Neural crest cell (in vitro differentiated cells): ENCODE measurements around the gene PDGFA. TPM values are rescaled to one million over a fixed set of nuclear protein-coding genes. Genes with fewer than 3 reads are reported as not detected.

ENCODE experiments used
- DNase-seq: peaks from one replicate; pipeline ENCODE4 v3.0.0; 2021; ENCODE audit warnings: low read depth, mixed read lengths, low spot score
- H3K27ac Mint-ChIP-seq: one replicate; pipeline ENCODE4 v1.8.0; 2021; ENCODE audit warnings: mild to moderate bottlenecking, mixed read lengths; ENCODE audit not compliant: unreplicated experiment
- H3K27me3 Mint-ChIP-seq: 2 replicates; pipeline ENCODE4 v1.8.0; 2021; ENCODE audit warnings: low read depth, mild to moderate bottlenecking, mixed read lengths
- H3K36me3 Mint-ChIP-seq: 2 replicates; pipeline ENCODE4 v1.8.0; 2021; ENCODE audit warnings: low read depth, mild to moderate bottlenecking, mixed read lengths
- H3K4me1 Mint-ChIP-seq: 2 replicates; pipeline ENCODE4 v1.8.0; 2021; ENCODE audit warnings: mixed read lengths
- H3K4me3 Mint-ChIP-seq: one replicate; pipeline ENCODE4 v1.8.0; 2021; ENCODE audit warnings: mild to moderate bottlenecking, mixed read lengths
- H3K9me3 Mint-ChIP-seq: 2 replicates; pipeline ENCODE4 v1.8.0; 2021; ENCODE audit warnings: mixed read lengths
- total RNA-seq: library from RNA; stranded (reverse); gene quantifications from 2 replicates; pipeline ENCODE4 v1.2.1, GENCODE V29; 2021
- TF ChIP-seq, protein P1 (sequence below): fragments of 200-600 bp; sonication (generic); conservative IDR thresholded peaks from 2 replicates; pipeline ENCODE4 v1.5.0; 2021; ENCODE audit warnings: antibody characterized with exemption, mild to moderate bottlenecking

PDGFA gene
- total RNA-seq, 1 donor from 2014 or later = 0.82 TPM

DNA sequence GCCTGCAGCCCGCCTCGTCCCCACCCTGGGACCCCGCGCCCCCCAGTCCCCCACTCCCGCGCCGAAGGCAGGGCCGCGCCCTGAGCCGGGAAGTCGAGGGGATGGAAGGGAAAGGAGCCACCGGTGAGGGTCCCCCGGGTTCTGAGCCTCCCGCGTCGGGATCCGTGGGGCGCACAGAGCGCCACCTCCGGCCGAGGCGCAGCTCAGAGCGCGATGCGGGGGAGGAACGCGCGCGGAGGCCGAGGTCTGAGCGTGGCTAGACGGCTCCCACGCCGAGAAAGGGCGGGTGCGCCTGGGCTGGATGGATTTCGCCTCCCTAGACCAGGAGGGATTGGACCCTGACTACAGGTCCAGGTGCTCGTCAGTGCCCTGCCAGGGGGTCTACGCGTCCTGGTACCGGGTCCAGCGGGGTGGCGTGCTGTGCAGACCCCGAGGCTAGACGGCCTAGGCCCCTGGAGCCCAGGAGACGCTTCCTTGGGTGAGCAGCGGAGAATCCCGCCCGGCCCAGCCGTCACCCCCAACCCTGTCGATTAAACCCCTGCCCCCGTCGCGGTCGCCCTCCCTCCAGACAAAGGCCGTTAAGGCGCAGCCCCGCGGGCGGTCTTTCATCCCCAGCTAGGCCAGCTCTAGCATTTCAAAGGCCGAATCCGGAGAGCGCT, 986 bp upstream of the PDGFA start:
- peaks cover 13% of the 10 kb centered on the region for H3K4me1 Mint-ChIP-seq
- H3K9me3 Mint-ChIP-seq = no peaks in the 10 kb centered on the region
- DNase-seq = no peak
- TF ChIP-seq, protein P1, sequence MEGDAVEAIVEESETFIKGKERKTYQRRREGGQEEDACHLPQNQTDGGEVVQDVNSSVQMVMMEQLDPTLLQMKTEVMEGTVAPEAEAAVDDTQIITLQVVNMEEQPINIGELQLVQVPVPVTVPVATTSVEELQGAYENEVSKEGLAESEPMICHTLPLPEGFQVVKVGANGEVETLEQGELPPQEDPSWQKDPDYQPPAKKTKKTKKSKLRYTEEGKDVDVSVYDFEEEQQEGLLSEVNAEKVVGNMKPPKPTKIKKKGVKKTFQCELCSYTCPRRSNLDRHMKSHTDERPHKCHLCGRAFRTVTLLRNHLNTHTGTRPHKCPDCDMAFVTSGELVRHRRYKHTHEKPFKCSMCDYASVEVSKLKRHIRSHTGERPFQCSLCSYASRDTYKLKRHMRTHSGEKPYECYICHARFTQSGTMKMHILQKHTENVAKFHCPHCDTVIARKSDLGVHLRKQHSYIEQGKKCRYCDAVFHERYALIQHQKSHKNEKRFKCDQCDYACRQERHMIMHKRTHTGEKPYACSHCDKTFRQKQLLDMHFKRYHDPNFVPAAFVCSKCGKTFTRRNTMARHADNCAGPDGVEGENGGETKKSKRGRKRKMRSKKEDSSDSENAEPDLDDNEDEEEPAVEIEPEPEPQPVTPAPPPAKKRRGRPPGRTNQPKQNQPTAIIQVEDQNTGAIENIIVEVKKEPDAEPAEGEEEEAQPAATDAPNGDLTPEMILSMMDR = no peak
- peaks cover 76% of the 10 kb centered on the region for H3K27me3 Mint-ChIP-seq
- H3K36me3 Mint-ChIP-seq = no peaks in the 10 kb centered on the region
- H3K27ac Mint-ChIP-seq = no peak overlapping the region
- H3K4me3 Mint-ChIP-seq = no peak overlapping the region

DNA sequence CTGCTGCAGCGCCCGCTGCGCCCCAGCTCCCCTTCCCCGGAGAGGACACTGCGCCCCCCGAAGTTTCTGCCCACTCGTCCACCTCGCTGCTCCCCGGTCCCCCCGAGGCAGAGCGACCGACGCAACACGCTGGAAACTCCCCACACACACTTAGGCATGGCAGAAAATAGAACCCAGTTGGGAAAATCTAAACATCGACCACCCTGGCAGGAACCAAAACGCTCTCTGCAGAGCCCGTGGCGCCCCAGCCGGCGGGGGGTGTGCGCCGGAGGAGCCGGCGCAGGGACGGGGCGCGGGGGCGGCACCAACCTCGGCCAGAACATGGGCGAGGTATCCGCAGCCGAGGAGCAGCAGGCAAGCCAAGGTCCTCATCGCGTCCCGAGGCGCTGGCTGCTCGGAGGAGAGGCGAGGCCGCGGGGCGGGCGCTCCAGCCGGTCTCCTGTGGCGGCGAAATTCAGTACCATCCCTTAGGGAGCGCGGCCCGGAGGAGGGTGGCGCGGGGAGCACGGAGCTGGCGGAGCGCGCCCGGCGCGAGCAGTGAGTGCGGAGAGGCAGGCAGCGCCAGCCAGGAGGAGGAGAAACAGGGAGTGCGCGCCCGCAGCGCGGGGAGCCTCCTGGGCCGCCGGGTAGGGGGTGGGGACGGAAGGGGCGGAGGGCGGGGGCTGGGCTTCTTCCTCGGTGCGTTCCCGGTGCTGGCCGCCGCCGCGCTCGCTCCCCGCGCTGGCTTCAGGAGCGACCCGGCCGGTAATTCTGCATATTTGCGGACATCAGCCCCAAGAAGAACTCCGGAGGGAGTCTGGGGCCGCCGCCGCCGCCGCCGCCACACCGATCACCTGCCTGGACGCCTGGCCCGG, 789 bp downstream of the PDGFA start:
- Mint-ChIP-seq H3K4me1 (peaks cover 13% of the 10 kb centered on the region), H3K27me3 (peaks cover 77% of the 10 kb centered on the region), H3K27ac (no peak overlapping the region), H3K4me3 (peak overlapping the region; percentile 83), H3K36me3 (no peaks in the 10 kb centered on the region), H3K9me3 (no peaks in the 10 kb centered on the region)
- DNase-seq = peak; percentile 46
- TF ChIP-seq, protein P1 = peak; percentile 22

DNA sequence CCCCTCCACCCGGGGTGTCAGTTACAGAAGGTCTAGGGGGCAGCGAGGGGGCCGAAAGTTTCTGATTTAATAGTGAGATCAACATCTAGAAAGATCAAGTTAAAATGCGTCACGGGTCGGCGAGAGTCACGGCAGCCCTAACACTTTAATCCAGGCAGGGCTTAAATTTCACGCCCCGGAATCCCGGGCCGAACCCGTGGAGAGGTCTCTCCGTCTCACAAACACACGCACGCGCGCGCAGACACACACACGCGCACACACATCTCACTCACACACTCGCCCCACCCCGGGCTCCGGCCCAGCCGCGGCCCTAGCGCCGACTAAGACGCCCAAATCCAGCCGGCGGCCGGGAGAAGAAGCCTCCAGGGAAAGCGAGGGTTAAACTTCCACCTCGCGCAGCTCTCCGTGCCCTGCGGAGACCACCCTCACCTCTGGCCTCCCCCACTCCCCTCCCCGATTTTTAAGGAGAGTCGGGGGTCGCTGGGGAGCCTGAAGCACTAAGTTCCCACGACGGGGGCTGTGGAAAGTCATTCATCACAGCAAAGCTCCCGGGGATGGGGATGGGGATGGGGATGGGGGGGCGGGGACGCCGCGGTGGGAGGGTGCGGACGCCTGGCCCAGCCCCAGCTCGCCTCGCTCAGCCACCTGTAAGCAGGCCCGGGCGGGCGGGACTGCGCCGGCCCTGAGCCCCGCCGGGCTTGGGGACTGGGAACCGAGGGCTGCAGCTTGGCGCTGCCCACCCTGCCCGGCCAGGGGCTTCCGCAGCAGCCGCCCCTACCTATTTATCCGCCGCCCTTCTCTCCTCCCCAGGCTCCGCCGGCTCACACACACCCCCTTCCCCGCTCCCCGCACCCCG, 1.6 kb downstream of the PDGFA start:
- no peaks in the 10 kb centered on the region for H3K36me3 Mint-ChIP-seq
- peaks cover 13% of the 10 kb centered on the region for H3K4me1 Mint-ChIP-seq
- TF ChIP-seq, protein P1 = no peak
- peak overlapping the region; percentile 83 for H3K4me3 Mint-ChIP-seq
- no peak overlapping the region for H3K27ac Mint-ChIP-seq
- H3K9me3 Mint-ChIP-seq = no peaks in the 10 kb centered on the region
- peaks cover 73% of the 10 kb centered on the region for H3K27me3 Mint-ChIP-seq
- no peak for DNase-seq

DNA sequence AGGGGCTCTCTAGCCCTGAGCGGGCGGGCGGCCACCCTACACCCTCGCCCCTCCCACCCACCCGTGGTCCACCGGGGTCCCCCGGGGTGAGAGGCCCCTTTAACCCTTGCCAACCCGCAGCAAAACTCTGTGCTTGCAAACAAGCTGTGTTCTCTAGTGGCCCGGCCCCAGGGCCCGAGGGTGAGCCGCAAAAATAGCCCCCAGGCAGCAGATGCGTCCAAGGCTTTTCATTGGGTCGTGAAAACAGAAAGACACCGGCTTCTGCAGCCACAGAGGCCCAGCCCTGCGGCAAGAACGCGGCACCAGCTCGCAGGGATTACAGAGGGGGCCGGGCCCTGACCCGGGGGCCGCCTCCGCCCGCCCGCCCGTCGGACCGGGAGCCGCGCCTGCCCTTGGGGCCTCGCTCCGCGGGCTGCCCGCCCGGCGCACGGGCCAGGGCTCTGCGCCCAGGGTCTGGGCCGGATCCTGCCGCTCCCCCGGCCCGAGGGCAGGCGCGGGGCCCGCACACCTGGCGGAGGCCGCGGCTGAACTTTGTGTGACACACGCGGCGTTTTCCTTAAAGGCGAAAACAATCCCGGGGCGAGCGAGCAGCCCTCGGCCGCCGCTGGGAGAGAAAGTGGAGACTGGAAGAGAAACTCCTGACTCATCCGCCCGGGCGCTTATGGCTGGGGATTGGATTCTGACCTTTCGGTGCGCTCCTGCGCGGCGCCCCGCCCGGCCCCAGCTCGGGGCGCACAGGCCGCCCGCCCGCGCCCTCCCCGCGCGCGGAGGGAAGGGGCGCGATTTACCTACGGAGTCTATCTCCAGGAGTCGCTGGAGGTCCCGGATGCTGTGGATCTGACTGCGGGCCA, 2.8 kb downstream of the PDGFA start:
- no peaks in the 10 kb centered on the region for H3K36me3 Mint-ChIP-seq
- TF ChIP-seq, protein P1 = no peak
- H3K27me3 Mint-ChIP-seq = peaks cover 65% of the 10 kb centered on the region
- H3K27ac Mint-ChIP-seq = no peak overlapping the region
- no peak overlapping the region for H3K4me3 Mint-ChIP-seq
- DNase-seq = no peak
- no peaks in the 10 kb centered on the region for H3K9me3 Mint-ChIP-seq
- peaks cover 13% of the 10 kb centered on the region for H3K4me1 Mint-ChIP-seq
